RKO (cell line): ENCODE results near the gene TNXB.
A peak's percentile ranks its signal among the peaks of the same experiment; 100 is the strongest.
"Not testable (repeated sequence)": the region's sequence is repeated elsewhere in the genome, so short reads cannot be mapped to it uniquely, and the experiment has no call there.

Source experiments
- DNase-seq: peaks from one replicate; pipeline ENCODE4 v3.0.0-alpha.2; 2016; ENCODE audit warnings: low spot score

TNXB gene

GRCh38 chr6:32056254-32056653 lies 52.9 kb downstream of the TNXB start:
- no peak for DNase-seq

- DNase-seq: not testable (repeated sequence)
Observed at GRCh38 chr6:32055756-32056155, 53.4 kb downstream of the TNXB start.

GRCh38 chr6:32053314-32053713 lies 55.8 kb downstream of the TNXB start:
- DNase-seq: not testable (repeated sequence)

GRCh38 chr6:32052626-32053025 lies 56.5 kb downstream of the TNXB start:
- DNase-seq: not testable (repeated sequence)

GRCh38 chr6:32050562-32050961 lies 58.6 kb downstream of the TNXB start:
- no peak for DNase-seq

GRCh38 chr6:32049736-32050135 lies 59.4 kb downstream of the TNXB start:
- not testable (repeated sequence) for DNase-seq

GRCh38 chr6:32049149-32049548 lies 60.0 kb downstream of the TNXB start:
- not testable (repeated sequence) for DNase-seq

GRCh38 chr6:32047855-32048766 lies 61.0 kb downstream of the TNXB start:
- DNase-seq: peak; percentile 58

- no peak for DNase-seq
Observed at GRCh38 chr6:32047539-32047854, 61.6 kb downstream of the TNXB start.

- DNase-seq: no peak
Observed at GRCh38 chr6:32047084-32047478, 62.1 kb downstream of the TNXB start.

GRCh38 chr6:32046450-32047083 lies 62.6 kb downstream of the TNXB start:
- no peak for DNase-seq

GRCh38 chr6:32045811-32046449 lies 63.2 kb downstream of the TNXB start:
- DNase-seq: no peak

GRCh38 chr6:32044916-32045315 lies 64.2 kb downstream of the TNXB start:
- DNase-seq: not testable (repeated sequence)

GRCh38 chr6:32043589-32044380 lies 65.4 kb downstream of the TNXB start:
- not testable (repeated sequence) for DNase-seq

- DNase-seq: not testable (repeated sequence)
Observed at GRCh38 chr6:32042276-32042675, 66.9 kb downstream of the TNXB start.

GRCh38 chr6:32041385-32041784 lies 67.8 kb downstream of the TNXB start:
- DNase-seq: not testable (repeated sequence)

GRCh38 chr6:32041050-32041321 lies 68.2 kb downstream of the TNXB start:
- not testable (repeated sequence) for DNase-seq

GRCh38 chr6:32040299-32041049 lies 68.7 kb downstream of the TNXB start:
- not testable (repeated sequence) for DNase-seq

- DNase-seq: not testable (repeated sequence)
Observed at GRCh38 chr6:32039321-32040274, 69.5 kb downstream of the TNXB start.

- DNase-seq: not testable (repeated sequence)
Observed at GRCh38 chr6:32038878-32039277, 70.3 kb downstream of the TNXB start.
